GM12878 (cell line): ENCODE data around the gene A3GALT2. TPM values are rescaled to one million over a fixed set of nuclear protein-coding genes. Genes with fewer than 3 reads are reported as not detected.

ENCODE experiments used
- ATAC-seq: fragments of 200-7000 bp; cut with Tn5 transposase; 3 replicates; pipeline ENCODE4 v1.9.1; 2020; ENCODE audit warnings: mild to moderate bottlenecking, moderate library complexity
- BruUV-seq: library from RNA; stranded (reverse); fragments of 400-500 nt; replicated peaks from 2 replicates; lab custom pipeline; 2021; lab: Mats Ljungman, UMichigan
- CTCF ChIA-PET: fragments of 300-600 bp; sonication (Branson Sonifier 250); formaldehyde crosslinking; extraction: SDS; loops from one replicate; lab custom pipeline; 2021; ENCODE audit warnings: inconsistent platforms; lab: Yijun Ruan, JAX
- POLR2A ChIA-PET: fragments of 350-600 bp; formaldehyde crosslinking; extraction: SDS; loops from one replicate; lab custom pipeline; 2021; ENCODE audit warnings: inconsistent platforms; lab: Charles Lee
- RAD21 ChIA-PET: fragments of 300-600 bp; sonication (Branson Sonifier 250); formaldehyde crosslinking; loops from one replicate; lab custom pipeline; 2023; ENCODE audit warnings: antibody characterized with exemption; ENCODE audit not compliant: unreplicated experiment; lab: Charles Lee
- SMC1A ChIA-PET: fragments of 300-600 bp; sonication (Branson Sonifier 250); formaldehyde crosslinking; loops from one replicate; lab custom pipeline; 2023; ENCODE audit not compliant: unreplicated experiment, uncharacterized antibody; lab: Charles Lee
- DNase-seq: peaks from one replicate; pipeline ENCODE4 v3.0.0-alpha.2; 2011; ENCODE audit warnings: low read depth, low spot score
- FAIRE-seq: peaks from 3 replicates; lab custom pipeline; 2011; peaks lifted over from hg19 to GRCh38; lab: Jason Lieb, UNC
- H2AFZ ChIP-seq: 2 replicates; pipeline ENCODE4 v1.6.0; 2011; ENCODE audit warnings: low read depth, low read length, control low read depth; ENCODE audit not compliant: control insufficient read depth
- H3K27ac ChIP-seq: 2 replicates; pipeline ENCODE4 v1.5.1; 2011; ENCODE audit warnings: control low read depth; ENCODE audit not compliant: control insufficient read depth, insufficient read depth
- H3K27me3 ChIP-seq, 2 experiments: replicated peaks in 1 of 2; 2 replicates each; pipeline versions ENCODE4 v1.6.0 to v1.6.1; 2011; ENCODE audit warnings: low read length in 1 of 2; ENCODE audit not compliant: control insufficient read depth in 2 of 2, insufficient read depth in 2 of 2
- H3K36me3 ChIP-seq, 2 experiments: 2 replicates each; pipeline ENCODE4 v1.5.1; 2011; ENCODE audit warnings: low read length in 1 of 2; ENCODE audit not compliant: control insufficient read depth in 2 of 2, insufficient read depth in 2 of 2
- H3K4me1 ChIP-seq: 2 replicates; pipeline ENCODE4 v1.6.1; 2011; ENCODE audit warnings: mild to moderate bottlenecking, low read length, moderate library complexity, mixed read lengths; ENCODE audit not compliant: control insufficient read depth, insufficient read depth
- H3K4me2 ChIP-seq: 2 replicates; pipeline ENCODE4 v1.6.0; 2011; ENCODE audit warnings: control low read depth; ENCODE audit not compliant: control insufficient read depth, insufficient read depth
- H3K4me3 ChIP-seq: fragments of 200-600 bp; sonication (generic); 2 replicates; pipeline ENCODE4 v1.5.1; 2016
- H3K79me2 ChIP-seq: 2 replicates; pipeline ENCODE4 v1.6.0; 2011; ENCODE audit warnings: low read length; ENCODE audit not compliant: control insufficient read depth, insufficient read depth
- H3K9ac ChIP-seq: 2 replicates; pipeline ENCODE4 v1.8.0; 2011; ENCODE audit warnings: low read length, control low read depth, mixed read lengths; ENCODE audit not compliant: control insufficient read depth, insufficient read depth
- H3K9me3 ChIP-seq: replicated peaks from 3 replicates; pipeline ENCODE4 v1.5.1; 2011; ENCODE audit warnings: mild to moderate bottlenecking, low read length; ENCODE audit not compliant: control insufficient read depth, insufficient read depth
- H4K20me1 ChIP-seq: 2 replicates; pipeline ENCODE4 v1.6.0; 2011; ENCODE audit not compliant: control insufficient read depth, insufficient read depth
- CEBPB ChIP-seq, 2 experiments: fragments of 150-350 bp in 1 of 2; IDR thresholded peaks; 2 replicates each; pipeline ENCODE4 v1.6.1; 2012 to 2014; ENCODE audit warnings: low read depth in 2 of 2, low read length in 2 of 2, borderline replicate concordance in 1 of 2, inconsistent platforms in 1 of 2
- SPI1 ChIP-seq: IDR thresholded peaks from 2 replicates; pipeline ENCODE4 v1.6.1; 2011; ENCODE audit warnings: low read depth, mild to moderate bottlenecking, low read length, moderate library complexity, borderline replicate concordance; ENCODE audit not compliant: insufficient read depth
- TAF1 ChIP-seq: IDR thresholded peaks from 2 replicates; pipeline ENCODE4 v1.6.1; 2011; ENCODE audit warnings: mild to moderate bottlenecking, low read depth, low read length, borderline replicate concordance
- ZNF217 ChIP-seq: fragments of 450-650 bp; IDR thresholded peaks from 2 replicates; pipeline ENCODE4 v1.6.1; 2017; ENCODE audit warnings: antibody characterized with exemption, mild to moderate bottlenecking
- WGBS: methylation state at CpG from one replicate; pipeline ENCODE4 v1.1.6; 2016; ENCODE audit warnings: low lambda C conversion rate; ENCODE audit not compliant: insufficient replicate concordance, insufficient coverage; ENCODE audit errors: missing lambda C conversion rate; 5-methylcytosine and 5-hydroxymethylcytosine counted together
- in situ Hi-C: fragments of 300-500 bp; cut with MboI; formaldehyde crosslinking; loops from 9 replicates; pipeline ENCODE4 v1.14.3; 2018; ENCODE audit warnings: mixed read lengths
- intact Hi-C: fragments of 100-400 bp; cut with micrococcal nuclease; formaldehyde crosslinking; loops from one replicate; pipeline ENCODE4 v1.14.2; 2022; ENCODE audit not compliant: unreplicated experiment
- polyA plus RNA-seq, 11 experiments: library from polyadenylated mRNA; depleted of rRNA in 4 of 11; unstranded in 6 of 11; stranded (reverse) in 5 of 11; fragments of >200 nt; fragmentation: Nextera tagmentation in 4 of 11; fragmentation: Illumina TruSeq in 1 of 11; extraction: Ambion mirVana in 4 of 11; extraction: Trizol in 1 of 11; gene quantifications; 1 replicate in 1 of 11; 2 replicates in 10 of 11; pipeline versions ENCODE4 v1.2.1 to v1.2.3, GENCODE V29; 2011 to 2016; ENCODE audit warnings: inconsistent platforms in 2 of 11, missing spikeins in 2 of 11, low read depth in 1 of 11
- total RNA-seq, 4 experiments: library from RNA; depleted of rRNA in 3 of 4; stranded (reverse); fragments of >200 nt in 3 of 4; fragmentation: Illumina TruSeq in 1 of 4; extraction: Trizol in 1 of 4; gene quantifications; 2 replicates each; pipeline versions ENCODE4 v1.2.1 to v1.2.3, GENCODE V29; 2013 to 2021
- TF ChIP-seq, protein P1 (sequence below): fragments of 450-650 bp; IDR thresholded peaks from 2 replicates; pipeline ENCODE4 v1.6.1; 2014; ENCODE audit warnings: mild to moderate bottlenecking
- TF ChIP-seq, protein P2 (sequence below): IDR thresholded peaks from 2 replicates; pipeline ENCODE4 v1.6.1; 2012; ENCODE audit warnings: low read depth, low read length, improper control_type of control experiment

The A3GALT2 gene
- total and polyA plus RNA-seq, 10 of the 15 experiments (the other 5 are each of a cell fraction or from before 2014, with no cell fraction given): not detected

DNA sequence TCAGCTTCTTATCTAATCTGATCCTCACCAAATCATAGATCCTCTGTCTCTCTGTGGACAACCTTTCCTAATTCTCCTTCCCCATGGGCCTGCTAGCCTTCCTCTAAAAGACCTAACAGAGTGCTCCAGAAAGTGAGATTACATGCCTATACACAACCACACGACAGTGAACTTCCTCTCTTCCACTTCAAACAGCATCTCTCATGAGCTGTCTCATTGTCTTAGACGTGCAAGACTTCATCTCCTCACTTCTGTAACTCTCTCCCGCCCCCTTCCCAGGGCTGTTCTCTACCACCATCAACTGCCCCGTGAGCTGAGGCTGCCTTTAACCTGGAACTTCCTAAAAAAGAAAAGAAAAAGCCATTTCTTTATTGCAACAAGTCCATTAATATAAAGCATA lies 14.1 kb upstream of the A3GALT2 start:
- H3K9me3 ChIP-seq: no peaks in the 10 kb centered on the region
- intact Hi-C loops: no loop called here
- ChIA-PET RAD21 (no interaction called here), CTCF (interaction anchor here (1.0 to 2.7 kb wide), 2 partner anchors 39 to 162 kb away, joined by 7 to 11 read pairs; no protein-coding TSS in a partner anchor), SMC1A (interaction anchor here (1.5 kb wide), 1 partner anchor 27 kb away, joined by 4 read pairs; no protein-coding TSS in a partner anchor), POLR2A (interaction anchor here (0.6 kb wide), 1 partner anchor 128 kb away, joined by 3 read pairs; no protein-coding TSS in a partner anchor)
- H3K79me2 ChIP-seq: peaks cover 25% of the 10 kb centered on the region
- no peaks in the 10 kb centered on the region for H3K27me3 ChIP-seq
- H2AFZ ChIP-seq: no peak overlapping the region
- FAIRE-seq: peak; percentile 57
- TF ChIP-seq SPI1 (peak; percentile 28; the same call in 1 of the 2 replicates), TAF1 (no peak)
- H4K20me1 ChIP-seq: no peaks in the 10 kb centered on the region
- in situ Hi-C loops: no loop called here
- peaks cover 15% of the 10 kb centered on the region in 2 experiments for H3K36me3 ChIP-seq
- H3K27ac ChIP-seq: peak overlapping the region; percentile 18; the same call in 1 of the 2 replicates
- no peak overlapping the region for H3K4me3 ChIP-seq
- WGBS: 48% methylated on average over 4 of the region's 4 CpGs
- no TSS peak for BruUV-seq
- no peak for DNase-seq
- H3K4me2 ChIP-seq: no peak overlapping the region
- peaks cover 4% of the 10 kb centered on the region for H3K4me1 ChIP-seq
- no peak for ATAC-seq
- H3K9ac ChIP-seq: no peak overlapping the region

- H3K36me3 ChIP-seq: peaks cover 15 to 18% of the 10 kb centered on the region in 2 experiments
- BruUV-seq: no TSS peak
- intact Hi-C loops (no loop called here), in situ Hi-C loops (no loop called here)
- no peak for ATAC-seq
- FAIRE-seq: no peak
- ChIA-PET SMC1A (interaction anchor here (1.0 kb wide), 1 partner anchor 39 kb away, joined by 3 read pairs; no protein-coding TSS in a partner anchor), POLR2A (no interaction called here), RAD21 (no interaction called here), CTCF (interaction anchor here (1.0 to 2.7 kb wide), 2 partner anchors 38 to 161 kb away, joined by 7 to 11 read pairs; no protein-coding TSS in a partner anchor)
- H3K79me2 ChIP-seq: peaks cover 21% of the 10 kb centered on the region
- H3K4me2 ChIP-seq: no peak overlapping the region
- no peak overlapping the region for H3K9ac ChIP-seq
- H3K27me3 ChIP-seq: no peaks in the 10 kb centered on the region
- DNase-seq: no peak
- H3K4me3 ChIP-seq: no peak overlapping the region
- TF ChIP-seq CEBPB (IDR thresholded peaks at IDR 0.05; ENCODE audit: borderline replicate concordance in 1 of 2, low read depth in 2 of 2, low read length in 2 of 2) (no peak), ZNF217 (no peak)
- TF ChIP-seq, protein P1, sequence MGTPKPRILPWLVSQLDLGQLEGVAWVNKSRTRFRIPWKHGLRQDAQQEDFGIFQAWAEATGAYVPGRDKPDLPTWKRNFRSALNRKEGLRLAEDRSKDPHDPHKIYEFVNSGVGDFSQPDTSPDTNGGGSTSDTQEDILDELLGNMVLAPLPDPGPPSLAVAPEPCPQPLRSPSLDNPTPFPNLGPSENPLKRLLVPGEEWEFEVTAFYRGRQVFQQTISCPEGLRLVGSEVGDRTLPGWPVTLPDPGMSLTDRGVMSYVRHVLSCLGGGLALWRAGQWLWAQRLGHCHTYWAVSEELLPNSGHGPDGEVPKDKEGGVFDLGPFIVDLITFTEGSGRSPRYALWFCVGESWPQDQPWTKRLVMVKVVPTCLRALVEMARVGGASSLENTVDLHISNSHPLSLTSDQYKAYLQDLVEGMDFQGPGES: no peak
- TF ChIP-seq, protein P2, sequence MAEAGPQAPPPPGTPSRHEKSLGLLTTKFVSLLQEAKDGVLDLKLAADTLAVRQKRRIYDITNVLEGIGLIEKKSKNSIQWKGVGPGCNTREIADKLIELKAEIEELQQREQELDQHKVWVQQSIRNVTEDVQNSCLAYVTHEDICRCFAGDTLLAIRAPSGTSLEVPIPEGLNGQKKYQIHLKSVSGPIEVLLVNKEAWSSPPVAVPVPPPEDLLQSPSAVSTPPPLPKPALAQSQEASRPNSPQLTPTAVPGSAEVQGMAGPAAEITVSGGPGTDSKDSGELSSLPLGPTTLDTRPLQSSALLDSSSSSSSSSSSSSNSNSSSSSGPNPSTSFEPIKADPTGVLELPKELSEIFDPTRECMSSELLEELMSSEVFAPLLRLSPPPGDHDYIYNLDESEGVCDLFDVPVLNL: no peak
- H3K4me1 ChIP-seq: peaks cover 3% of the 10 kb centered on the region
- 95% methylated on average over 17 of the region's 17 CpGs for WGBS
- H2AFZ ChIP-seq: no peak overlapping the region
- no peak overlapping the region for H3K27ac ChIP-seq
- no peaks in the 10 kb centered on the region for H4K20me1 ChIP-seq
- no peaks in the 10 kb centered on the region for H3K9me3 ChIP-seq
Observed at GRCh38 chr1:33334081-33334552, 13.2 kb upstream of the A3GALT2 start.
